ENCODE data around the gene TMEM240.
"Not testable (repeated sequence)": the region's sequence is repeated elsewhere in the genome, so short reads cannot be mapped to it uniquely, and the experiment has no call there.

TMEM240 gene

DNA sequence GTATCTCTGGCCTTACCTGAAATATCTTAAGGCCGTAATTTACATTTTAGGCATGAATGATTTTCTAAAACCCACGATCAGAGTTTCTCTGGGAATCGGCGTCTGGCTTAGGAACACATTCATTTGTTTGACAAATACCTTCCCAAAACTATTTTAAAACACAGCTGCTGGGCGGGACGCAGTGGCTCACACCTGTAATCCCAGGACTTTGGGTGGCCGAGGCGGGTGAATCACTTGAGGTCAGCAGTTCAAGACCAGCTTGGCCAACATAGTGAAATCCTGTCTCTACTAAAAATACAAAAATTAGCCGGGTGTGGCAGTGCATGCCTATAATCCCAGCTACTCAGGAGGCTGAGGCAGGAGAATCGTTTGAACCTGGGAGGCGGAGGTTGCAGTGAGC lies 16.5 kb upstream of the TMEM240 start:
- not testable (repeated sequence) for DNase-seq

DNA sequence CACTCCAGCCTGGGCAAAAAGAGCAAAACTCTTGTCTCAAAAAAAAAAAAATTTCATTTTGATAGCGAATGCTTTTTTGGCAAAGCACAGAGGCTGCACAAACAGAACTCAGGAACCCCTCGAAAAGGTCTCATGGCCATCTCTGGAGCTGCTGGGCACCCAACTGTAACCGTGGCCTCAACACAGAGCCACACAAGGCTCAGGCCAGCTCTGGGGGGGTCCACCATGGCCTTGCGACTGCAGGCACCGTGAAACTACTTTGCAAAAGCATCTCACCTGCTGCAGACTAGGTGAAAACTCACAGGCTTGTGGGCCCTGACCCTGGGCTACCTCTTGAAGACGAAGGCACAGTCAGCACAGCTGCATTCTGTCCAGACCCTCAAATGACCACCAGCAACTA lies 16.1 kb upstream of the TMEM240 start:
- no peak for DNase-seq

DNA sequence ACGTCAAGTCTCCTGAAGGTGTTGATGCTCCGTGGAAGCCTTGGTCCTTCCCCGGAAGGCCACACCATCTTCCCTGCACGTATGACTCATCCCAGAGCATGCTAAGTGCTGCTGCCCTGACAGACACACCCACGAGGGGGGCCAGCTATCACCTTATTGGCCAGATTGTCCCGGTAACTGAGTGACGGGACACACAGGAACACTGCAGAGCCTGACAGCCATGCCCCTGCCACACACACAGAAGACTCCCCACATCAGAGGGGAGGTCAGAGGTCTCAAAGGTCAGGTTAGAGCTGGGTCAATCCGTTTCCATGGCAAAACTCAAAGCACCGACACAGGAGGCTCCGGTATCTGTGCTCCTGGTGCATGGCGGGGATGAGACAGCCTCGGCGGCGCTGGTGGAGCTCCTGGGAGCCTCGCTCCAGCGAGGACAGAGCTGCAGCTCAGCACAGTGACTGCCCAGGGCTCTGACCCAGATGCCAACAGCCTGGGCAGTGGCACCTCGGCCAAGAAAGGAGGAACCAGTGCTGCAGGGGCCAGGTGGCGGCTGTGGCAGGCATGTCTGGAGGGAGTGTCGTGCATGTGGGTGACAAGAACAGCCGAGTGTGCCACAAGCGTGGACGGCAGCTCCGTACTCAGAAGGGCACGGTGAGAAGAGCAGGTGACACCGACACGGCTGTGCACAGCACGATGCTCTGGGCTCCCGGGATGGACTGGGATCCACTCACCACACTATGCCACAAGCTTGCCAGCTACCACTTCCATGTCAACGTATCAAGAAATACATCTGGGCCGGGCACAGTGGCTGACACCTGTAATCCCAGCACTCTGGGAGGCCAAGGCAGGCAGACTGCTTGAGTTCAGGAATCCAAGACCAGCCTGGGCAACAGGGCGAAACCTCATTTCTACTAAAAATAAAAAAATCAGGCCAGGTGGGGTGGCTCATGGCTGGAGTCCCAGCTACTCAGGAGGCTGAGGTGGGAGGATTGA lies 14.8 kb upstream of the TMEM240 start:
- no peak for DNase-seq

DNA sequence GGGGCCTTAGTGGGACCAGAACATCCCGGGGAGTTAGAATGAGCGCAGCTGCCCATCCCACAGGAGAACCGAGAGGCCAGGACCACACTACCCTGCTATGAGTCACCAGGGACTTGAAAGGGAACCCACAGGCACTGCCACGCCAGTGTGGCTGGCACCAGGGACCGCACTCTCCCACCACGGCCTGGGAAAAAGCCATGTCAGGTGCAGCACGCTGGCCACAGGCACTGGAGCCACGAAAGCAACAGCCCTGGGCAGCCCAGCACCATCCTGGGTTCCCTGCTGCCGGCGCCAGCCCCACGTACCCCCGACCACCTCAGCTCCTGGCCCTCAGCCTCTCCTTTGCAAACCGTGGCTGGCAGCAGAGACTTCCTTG lies 14.1 kb upstream of the TMEM240 start:
- no peak for DNase-seq

DNA sequence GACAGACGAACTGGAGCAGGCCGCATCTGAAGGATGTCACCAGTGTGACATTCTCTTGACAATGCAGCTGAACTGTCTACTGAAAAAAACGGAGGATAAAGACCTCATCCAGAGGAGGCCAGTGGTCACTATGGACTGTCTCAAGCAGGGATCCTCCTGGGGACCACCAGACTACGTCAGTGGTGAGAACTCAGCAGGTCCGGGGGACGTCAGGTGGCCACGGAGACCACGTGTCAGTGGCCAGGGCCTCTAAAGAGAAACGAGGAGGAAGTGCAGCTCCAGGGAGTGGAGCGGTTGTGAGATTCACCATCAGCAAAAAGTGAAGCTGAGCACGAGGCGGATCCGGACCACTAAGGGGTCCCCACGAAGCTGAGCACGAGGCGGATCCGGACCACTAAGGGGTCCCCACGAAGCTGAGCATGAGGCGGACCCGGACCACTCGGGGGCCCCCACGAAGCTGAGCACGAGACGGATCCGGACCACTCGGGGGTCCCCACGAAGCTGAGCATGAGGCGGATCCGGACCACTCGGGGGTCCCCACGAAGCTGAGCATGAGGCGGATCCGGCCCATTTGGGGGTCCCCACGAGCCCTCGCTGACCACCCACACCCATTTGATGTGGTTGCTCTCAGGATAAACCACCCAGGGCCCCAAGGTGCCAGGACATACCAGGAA lies 13.5 kb upstream of the TMEM240 start:
- DNase-seq, result no peak

DNA sequence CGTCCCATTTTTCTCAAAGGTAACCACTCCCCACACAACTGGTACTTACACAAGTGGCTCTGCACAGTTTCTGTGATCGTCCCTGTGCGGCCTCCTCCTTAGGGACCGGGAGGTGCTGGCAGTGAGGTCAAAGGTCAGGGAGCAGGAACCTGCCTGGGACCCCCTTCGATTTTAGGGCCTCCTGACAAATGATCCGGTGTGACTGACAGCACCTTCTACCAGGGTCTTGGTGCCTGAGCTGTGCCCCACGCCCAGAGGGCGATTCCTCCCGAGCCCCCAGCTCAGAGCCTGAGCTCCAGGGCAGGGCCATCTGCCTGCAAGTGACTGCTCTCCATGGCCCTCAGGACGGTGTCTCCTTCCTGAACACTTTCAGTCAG lies 11.8 kb upstream of the TMEM240 start:
- no peak for DNase-seq

DNA sequence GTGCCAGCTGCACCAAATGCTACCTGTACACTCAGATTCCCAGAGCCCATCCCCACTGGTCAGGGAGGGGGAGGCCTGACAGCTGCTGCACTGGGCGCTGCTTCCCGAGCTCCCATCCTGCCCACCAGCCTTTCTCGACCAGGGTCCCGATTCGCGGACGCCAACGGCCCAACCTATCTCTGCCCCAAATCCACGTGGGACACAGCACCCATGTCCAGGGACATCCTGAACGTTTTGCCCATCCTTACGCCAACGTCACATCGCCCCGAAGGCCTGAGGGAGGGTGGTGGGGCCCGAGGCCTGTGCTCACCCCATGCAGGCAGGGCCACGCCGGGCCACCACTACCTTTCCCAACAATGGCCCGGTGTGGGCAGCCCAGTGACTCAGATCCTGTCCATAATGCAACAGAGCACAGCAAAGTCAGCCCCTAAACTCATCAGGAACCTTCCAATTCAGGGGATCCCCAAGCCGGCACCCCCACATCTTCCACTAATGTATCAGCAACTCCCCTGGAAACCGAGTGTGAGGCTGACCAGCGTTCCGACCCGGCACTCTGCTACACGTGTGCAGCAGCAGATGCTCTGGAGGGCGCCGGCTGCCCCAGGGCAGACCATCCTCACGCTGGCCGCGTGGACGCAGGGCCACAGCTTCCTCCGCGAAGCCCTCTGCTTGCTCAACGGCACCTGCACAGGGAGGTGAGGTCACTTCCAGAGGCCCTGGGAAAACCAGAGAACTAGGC lies 11.3 kb upstream of the TMEM240 start:
- DNase-seq, result no peak

DNA sequence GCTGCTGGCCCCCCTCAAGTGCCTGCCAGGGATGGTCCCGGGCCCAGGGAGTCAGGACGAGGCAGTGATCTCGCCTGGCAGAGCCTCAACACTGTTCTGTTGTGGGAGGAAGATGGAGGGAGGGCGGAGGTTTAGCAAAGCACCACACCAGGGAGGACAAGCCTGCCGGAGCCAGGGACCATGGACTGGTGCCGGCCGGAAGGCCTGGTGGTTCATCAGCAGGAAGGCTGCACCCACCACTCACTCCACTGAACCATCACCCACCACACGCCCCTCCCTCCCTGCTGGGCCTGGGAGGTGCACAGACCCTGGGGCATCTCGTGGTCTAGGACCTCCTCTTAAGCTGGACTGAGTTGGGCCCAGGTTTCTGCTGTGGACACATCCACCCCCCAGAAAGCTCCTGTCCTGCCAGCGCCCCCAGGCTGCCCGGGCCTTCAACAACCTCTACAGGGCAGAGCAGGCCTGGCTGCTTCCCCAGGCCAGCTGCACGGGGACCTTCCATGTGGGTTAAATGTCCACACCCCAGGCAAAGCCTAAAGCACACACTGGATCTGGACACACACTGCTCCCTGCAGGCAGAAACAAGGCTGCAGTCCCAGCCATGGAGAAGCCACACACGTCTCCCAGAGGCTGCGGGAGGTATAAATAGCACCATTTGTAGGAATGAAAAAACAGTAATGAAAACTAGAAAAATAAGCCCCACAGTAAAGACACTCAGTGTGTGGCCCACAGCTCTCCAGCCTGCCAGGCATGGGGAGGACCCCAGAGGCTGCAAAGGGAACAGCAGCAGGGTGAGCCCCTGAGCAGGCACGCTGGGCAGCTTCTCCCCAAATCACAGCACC lies 10.4 kb upstream of the TMEM240 start:
- no peak for DNase-seq

DNA sequence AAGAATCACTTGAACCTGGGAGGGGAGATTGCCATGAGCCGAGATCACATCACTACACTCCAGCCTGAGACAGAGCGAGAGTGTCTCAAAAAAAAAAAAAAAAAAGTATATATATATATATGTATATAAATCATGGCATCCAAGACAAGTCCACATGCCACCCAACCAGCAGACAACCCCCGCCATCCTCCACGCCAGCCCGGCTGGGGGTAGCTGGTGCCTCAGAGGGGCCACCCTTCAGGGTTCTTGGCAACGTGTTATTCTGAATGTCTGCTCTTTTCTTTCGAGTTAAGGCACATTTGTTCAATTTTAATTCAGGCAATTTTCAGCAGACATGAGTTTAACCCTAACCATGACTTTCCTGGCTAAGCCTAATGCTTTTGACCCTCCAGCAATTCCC lies 9.7 kb upstream of the TMEM240 start:
- DNase-seq, result no peak

DNA sequence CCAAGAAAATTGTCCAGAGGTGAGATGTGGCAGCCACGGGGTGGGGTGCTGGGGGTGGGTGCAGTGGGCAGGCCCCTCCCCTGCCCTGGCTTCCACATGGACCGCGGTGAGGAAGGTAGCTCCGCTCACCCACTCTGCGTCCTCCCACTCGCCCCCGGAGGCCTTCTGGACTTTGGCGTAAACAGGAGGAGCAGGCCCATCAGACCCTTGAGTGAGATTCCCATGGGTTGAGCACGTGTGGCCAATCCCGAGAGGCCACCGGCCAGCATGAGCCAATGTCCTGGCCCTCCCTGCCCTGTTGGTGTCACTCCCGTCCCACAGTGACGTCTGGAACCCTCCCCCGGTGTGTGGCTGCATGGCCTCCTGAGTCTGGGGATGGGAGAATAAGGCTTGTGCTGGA lies 8.2 kb upstream of the TMEM240 start:
- no peak for DNase-seq

DNA sequence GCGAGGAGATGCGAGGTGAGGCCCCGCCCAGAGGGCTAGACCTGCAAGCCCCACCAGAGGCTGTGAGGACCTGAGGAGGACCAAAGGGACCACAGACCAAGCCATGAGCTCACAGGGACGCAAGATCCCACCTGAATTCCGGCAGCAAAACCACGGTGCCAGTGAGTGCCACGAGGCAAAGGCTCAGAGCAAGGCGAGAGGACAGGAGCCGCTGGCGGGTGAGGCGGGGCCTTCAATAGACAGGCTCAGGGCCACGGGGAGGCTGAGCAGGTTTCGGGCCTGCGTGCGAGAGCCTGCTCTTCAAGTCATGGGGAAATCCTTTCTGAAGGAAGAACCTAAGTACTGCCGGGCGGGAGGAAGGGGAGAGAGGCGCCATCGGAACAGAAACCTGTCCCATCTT lies 7.1 kb upstream of the TMEM240 start:
- DNase-seq, result no peak

DNA sequence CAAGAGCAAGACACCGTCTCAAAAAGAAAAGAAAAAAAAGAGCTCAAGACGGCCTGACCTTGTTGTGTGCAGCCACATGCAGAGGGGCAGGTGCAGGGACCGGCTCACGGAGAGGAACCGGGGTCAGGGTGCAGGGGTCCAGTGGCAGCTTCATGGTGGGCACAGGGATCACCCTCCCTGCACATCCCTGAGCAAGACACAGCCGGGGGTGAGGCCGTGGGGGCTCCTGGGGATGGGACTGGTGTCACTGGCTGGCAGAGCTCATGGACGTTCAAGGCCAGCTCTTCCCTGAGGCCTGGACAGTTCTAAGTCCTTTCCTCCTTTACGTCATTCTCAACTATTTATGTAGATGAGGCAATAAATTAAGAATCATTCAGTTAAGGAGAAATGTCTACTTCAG lies 6.6 kb upstream of the TMEM240 start:
- DNase-seq, result no peak

DNA sequence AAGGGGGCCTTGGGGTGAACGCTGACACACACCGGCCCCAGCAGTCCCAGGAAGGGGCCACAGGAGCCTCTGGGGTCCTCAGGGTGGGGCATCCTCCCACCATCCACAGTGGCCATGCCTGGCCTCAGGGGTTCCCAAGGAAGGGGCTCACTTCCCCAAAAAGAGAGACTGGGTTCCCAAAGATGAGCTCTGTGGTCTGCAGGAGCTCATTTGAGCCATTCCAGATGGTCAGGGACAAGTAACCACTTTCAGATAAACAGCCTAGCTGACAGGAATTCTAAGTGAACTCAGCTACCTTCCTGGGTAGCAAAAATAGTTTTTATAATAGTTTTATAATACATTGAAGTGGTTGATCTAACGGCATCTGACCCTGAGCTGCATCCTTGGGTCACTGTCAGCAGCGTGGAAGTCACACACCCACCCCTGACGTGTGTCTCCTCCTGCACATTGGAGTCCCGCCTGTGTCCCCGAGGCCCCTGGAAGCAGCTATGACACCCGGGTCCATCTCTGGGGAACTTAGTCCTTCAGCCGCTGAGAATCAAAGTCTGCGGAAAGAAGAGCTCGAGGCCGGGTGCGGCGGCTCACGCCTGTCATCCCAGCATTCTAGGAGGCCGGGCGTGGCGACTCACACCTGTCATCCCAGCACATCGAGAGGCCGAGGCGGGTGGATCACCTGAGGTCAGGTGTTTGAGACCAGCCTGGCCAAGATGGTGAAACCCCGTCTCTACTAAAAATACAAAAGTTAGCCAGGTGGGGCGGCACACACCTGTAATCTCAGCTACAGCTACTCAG lies 5.7 kb upstream of the TMEM240 start:
- DNase-seq, result no peak

DNA sequence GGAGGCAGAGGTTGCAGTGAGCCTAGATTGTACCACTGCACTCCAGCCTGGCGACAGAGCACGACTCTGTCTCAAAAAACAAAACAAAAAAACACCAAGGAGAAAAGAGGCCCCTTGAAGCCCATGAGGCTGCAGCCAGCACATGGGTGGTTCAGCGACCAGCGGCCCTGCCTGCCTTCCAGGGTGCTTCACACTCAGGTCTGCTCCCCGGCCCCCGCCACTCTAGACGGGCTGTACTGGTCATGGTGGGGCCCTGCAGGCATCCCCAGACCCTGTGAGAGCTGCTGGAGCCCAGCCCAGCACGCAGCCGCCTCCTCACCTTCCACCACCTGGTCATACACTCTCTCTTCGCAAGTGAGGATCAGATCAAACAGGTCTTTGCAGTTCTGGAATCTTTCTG lies 4.1 kb upstream of the TMEM240 start:
- no peak for DNase-seq

DNA sequence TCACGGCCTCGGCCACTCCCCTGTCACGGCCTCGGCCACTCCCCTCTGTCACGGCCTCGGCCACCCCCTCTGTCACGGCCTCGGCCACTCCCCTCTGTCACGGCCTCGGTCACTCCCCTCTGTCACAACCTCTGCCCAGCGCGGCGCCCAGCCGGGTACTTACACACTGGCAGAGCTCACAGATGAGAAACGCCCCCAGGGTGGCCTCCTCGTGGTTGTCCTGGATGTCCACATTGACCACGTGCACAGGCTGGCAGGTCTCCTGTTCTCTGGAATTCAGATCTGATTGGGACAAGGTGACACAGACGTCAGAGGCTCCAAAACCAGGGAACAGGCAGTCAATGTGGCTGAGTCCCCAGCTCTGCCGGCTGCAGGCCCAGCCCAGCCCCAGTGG lies 3.3 kb upstream of the TMEM240 start:
- DNase-seq, result no peak

DNA sequence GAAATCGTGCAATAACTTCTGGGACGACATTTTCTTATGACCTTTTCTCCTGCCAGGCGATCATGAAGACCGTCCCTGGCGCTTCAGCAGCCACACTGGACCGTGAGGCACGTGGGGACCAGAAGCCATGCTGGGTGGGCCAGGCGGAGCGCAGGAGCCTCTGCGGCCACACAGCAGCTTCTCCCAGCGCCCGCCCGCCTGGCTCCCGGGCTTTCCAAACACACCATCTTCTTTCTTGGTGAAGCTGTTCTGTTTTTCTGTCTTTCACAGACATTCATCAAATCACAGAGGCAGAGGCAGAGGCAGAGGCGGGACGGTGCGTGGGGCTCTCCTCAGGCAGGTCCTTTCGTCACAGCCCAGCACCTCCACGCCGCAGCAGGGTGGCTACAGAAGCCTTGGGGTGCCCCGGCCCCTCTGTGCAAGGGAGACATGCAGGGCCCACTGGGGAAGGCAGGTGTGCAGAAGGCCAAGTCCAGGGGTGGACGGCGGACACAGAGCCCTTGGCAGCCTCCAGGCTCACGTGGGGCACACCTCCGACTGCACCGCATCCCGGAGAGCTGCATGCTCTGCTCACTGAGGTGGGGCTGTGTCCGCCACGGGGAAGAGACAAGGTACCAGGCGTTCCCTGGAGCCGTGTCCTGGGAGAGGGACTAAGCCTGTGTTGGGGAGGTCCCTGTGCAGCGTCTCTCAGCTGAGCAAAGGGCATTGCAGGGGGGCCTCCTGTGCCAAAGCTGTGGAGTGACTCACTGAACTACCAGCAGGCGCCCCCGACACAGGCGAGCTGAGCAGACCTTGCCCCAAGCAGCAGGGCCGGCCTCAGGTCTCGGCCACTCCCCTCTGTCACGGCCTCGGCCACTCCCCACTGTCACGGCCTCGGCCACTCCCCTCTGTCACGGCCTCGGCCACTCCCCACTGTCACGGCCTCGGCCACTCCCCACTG lies 2.6 kb upstream of the TMEM240 start:
- DNase-seq, result no peak

DNA sequence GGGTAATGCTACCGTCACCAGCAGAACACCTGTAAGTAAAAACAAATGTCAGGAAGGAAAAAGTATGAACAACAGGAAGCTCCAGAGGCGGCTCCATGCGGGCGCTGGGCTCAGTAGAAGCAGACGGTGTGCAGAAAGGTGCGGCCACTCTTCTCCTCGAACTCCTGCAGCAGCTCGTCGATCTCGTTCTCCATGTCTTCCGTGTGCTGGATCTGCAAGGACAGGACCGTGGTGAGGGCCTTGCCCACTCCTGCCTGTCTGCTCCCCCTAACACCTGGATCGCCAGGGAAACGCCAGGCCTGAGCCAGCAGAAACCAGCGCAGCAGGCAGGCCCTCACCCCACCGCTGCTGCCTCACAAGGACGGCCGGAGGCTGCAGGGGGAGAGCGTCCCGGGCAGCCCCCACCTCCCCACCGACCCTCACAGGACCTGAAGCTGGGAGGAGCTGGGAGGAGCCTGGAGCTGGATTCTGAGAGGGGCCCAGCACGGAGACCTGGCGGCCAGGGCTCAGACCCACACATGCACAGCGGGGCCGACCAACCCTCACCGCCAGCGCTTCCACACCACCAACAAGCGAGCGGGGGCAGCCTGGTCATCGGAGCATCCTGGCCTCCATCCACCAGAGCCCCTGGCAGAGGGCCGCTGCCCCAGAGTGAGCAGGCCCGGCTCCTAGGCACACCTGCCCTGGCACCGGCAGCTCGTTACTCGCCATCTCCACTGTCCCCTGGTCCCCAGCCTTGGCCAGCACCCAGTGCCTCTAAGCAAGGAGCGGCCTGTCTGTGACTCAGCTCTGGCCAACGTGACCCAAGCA lies 1.7 kb upstream of the TMEM240 start:
- DNase-seq, result no peak

DNA sequence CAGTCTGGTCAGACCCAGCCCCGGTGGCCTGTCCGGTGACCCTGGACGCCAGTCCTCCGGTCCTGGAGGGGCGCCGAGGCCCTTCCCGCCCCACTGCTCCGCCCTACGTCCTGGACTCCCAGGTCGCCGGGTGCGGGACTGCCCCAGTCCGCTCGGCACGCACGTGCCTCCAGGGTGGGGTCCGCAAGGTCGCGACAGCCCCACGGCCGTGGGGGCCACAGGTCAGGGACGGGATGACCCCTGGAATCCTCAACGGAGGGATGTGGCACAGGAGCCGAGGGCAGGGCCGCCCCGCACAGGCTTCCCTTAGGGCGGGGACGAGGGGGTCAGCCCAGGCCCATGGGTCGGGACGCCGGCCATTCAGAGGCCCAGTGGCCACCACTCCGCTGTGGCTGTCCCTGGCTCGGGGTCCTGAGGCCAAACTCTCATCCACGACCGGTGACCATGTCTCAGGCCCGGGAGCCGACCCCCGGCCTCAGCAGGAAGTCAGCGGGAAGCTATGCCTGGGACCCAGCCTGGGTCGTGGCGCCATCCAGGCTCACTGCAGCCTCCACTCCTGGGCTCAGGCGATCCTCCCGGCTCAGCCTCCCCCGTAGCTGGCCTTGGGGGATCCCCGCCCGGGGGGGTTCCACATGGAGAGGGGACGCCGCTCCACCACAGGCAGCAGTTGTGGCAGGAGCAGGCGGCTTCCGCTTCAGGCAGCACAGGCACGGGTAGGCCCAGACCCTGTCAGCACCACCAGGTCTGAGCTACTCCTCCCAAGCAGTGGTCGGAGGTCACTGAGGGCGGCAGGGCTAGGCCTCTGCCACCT lies 599 bp upstream of the TMEM240 start:
- no peak for DNase-seq
